Right cardiac atrium (tissue), 5 donors: ENCODE data around the gene ERC2. TPM values are rescaled to one million over a fixed set of nuclear protein-coding genes. Genes with fewer than 3 reads are reported as not detected.
A peak's percentile ranks its signal among the peaks of the same experiment; 100 is the strongest.

Experiments used
- ATAC-seq, 2 donors: fragments of 200-7000 bp; cut with Tn5 transposase; one replicate each; pipeline versions ENCODE4 v1.8.0 to v1.9.1; 2020; ENCODE audit warnings: moderate library complexity in 2 of 2, mild to moderate bottlenecking in 1 of 2
- DNase-seq, 3 donors: peaks; one replicate each; pipeline ENCODE4 v3.0.0-alpha.2; 2020
- H3K27ac ChIP-seq: one replicate; pipeline ENCODE4 v1.5.1; 2013; ENCODE audit warnings: mild to moderate bottlenecking, low read length, control low read depth, moderate library complexity
- H3K27me3 ChIP-seq: one replicate; pipeline ENCODE4 v1.6.1; 2013; ENCODE audit not compliant: control insufficient read depth, insufficient read depth
- H3K4me1 ChIP-seq: one replicate; pipeline ENCODE4 v1.6.1; 2013; ENCODE audit warnings: low read length; ENCODE audit not compliant: control insufficient read depth, insufficient read depth
- H3K4me3 ChIP-seq: one replicate; pipeline ENCODE4 v1.5.1; 2013; ENCODE audit warnings: low read length, control low read depth
- H3K9me3 ChIP-seq: one replicate; pipeline ENCODE4 v1.6.1; 2013; ENCODE audit warnings: low read length; ENCODE audit not compliant: control insufficient read depth
- WGBS: extraction: QIAGEN DNeasy Blood & Tissue Kit; methylation state at CpG from one replicate; pipeline ENCODE4 v1.1.7; 2013; 5-methylcytosine and 5-hydroxymethylcytosine counted together
- intact Hi-C, 4 donors: fragments of 100-400 bp; cut with DNase I; formaldehyde crosslinking; loops; one replicate each; pipeline versions ENCODE4 v1.11.0 to v1.14.0; 2022 to 2023
- polyA plus RNA-seq: library from polyadenylated mRNA; stranded (reverse); fragments of 200-250 nt; gene quantifications from one replicate; pipeline ENCODE4 v1.2.3, GENCODE V29; 2013
- total RNA-seq, 4 donors: library from RNA; stranded (reverse); fragmentation: NEBNext Ultra II Directional; extraction: Animal tissue kit (Norgen Biotek cat#: 25700); gene quantifications; one replicate each; pipeline ENCODE4 v1.2.1, GENCODE V29; 2021
- donor health status: healthy with polysubstance abuse.
- donor health status: DM: no; HTN: yes; CAD: no.
- donor health status: DM: no; HTN: no; CAD: no.
- donor health status: DM: no; HTN: yes; CAD: no; lungs with severe emphysema.
- donor health status: DM: yes; HTN: yes; CAD: no.

ERC2 gene
- total and polyA plus RNA-seq, 5 donors: 1.5 to 9.2 (median 3.8) TPM

- no peak for DNase-seq
- 92% methylated on average over 5 of the region's 5 CpGs for WGBS
- Histone ChIP-seq H3K4me3 (no peak overlapping the region), H3K4me1 (no peaks in the 10 kb centered on the region), H3K9me3 (no peaks in the 10 kb centered on the region), H3K27ac (no peak overlapping the region), H3K27me3 (no peaks in the 10 kb centered on the region)
- no peak for ATAC-seq
- intact Hi-C loops: no loop called here
These were observed 483.6 kb downstream of the ERC2 start for GRCh38 chr3:55984626-55985025.

GRCh38 chr3:55978953-55979352 lies 489.3 kb downstream of the ERC2 start:
- Histone ChIP-seq H3K4me3 (no peak overlapping the region), H3K27ac (no peak overlapping the region), H3K4me1 (no peaks in the 10 kb centered on the region), H3K9me3 (no peaks in the 10 kb centered on the region), H3K27me3 (no peaks in the 10 kb centered on the region)
- intact Hi-C loops: no loop called here
- DNase-seq (no peak), ATAC-seq (peak; percentile 31 to 75)
- 67% methylated on average over 6 of the region's 6 CpGs for WGBS

- intact Hi-C loops: no loop called here
- no peak for ATAC-seq
- WGBS: 70% methylated on average over 13 of the region's 13 CpGs
- Histone ChIP-seq H3K27ac (no peak overlapping the region), H3K4me1 (no peaks in the 10 kb centered on the region), H3K27me3 (no peaks in the 10 kb centered on the region), H3K4me3 (no peak overlapping the region), H3K9me3 (no peaks in the 10 kb centered on the region)
- DNase-seq: no peak
These were observed 493.7 kb downstream of the ERC2 start for GRCh38 chr3:55974421-55975165.

- no peak overlapping the region for H3K4me3 ChIP-seq
- H3K9me3 ChIP-seq: no peaks in the 10 kb centered on the region
- DNase-seq (no peak), ATAC-seq (no peak)
- 87% methylated on average over 2 of the region's 2 CpGs for WGBS
- H3K27me3 ChIP-seq: no peaks in the 10 kb centered on the region
- H3K4me1 ChIP-seq: no peaks in the 10 kb centered on the region
- intact Hi-C loops: no loop called here
- no peak overlapping the region for H3K27ac ChIP-seq
These were observed 498.6 kb downstream of the ERC2 start for GRCh38 chr3:55969634-55970033.

- Histone ChIP-seq H3K4me1 (no peaks in the 10 kb centered on the region), H3K27me3 (no peaks in the 10 kb centered on the region), H3K27ac (no peak overlapping the region), H3K9me3 (no peaks in the 10 kb centered on the region), H3K4me3 (no peak overlapping the region)
- ATAC-seq: no peak
- no peak for DNase-seq
- intact Hi-C loops: no loop called here
- 64% methylated on average over 6 of the region's 6 CpGs for WGBS
These were observed 499.9 kb downstream of the ERC2 start for GRCh38 chr3:55968331-55968730.

- 80% methylated on average over 1 of the region's 1 CpG for WGBS
These were observed 501.7 kb downstream of the ERC2 start for GRCh38 chr3:55966566-55966965.

GRCh38 chr3:55965776-55966175 lies 502.5 kb downstream of the ERC2 start:
- DNase-seq: no peak
- H3K4me1 ChIP-seq: no peaks in the 10 kb centered on the region
- no peak overlapping the region for H3K4me3 ChIP-seq
- H3K27ac ChIP-seq: no peak overlapping the region
- H3K9me3 ChIP-seq: no peaks in the 10 kb centered on the region
- intact Hi-C loops: no loop called here
- ATAC-seq: no peak
- H3K27me3 ChIP-seq: no peaks in the 10 kb centered on the region
- 86% methylated on average over 5 of the region's 5 CpGs for WGBS

More at GRCh38 chr3:55966566-55966965, 501.7 kb downstream of the ERC2 start:
- ATAC-seq: no peak
- Histone ChIP-seq H3K4me1 (no peaks in the 10 kb centered on the region), H3K27ac (no peak overlapping the region), H3K9me3 (no peaks in the 10 kb centered on the region), H3K4me3 (no peak overlapping the region), H3K27me3 (no peaks in the 10 kb centered on the region)
- intact Hi-C loops: no loop called here
- DNase-seq: no peak

- H3K9me3 ChIP-seq: no peaks in the 10 kb centered on the region
- no peak overlapping the region for H3K4me3 ChIP-seq
- no peak for DNase-seq
- no peaks in the 10 kb centered on the region for H3K27me3 ChIP-seq
- 47% methylated on average over 2 of the region's 2 CpGs for WGBS
- ATAC-seq: no peak
- no peaks in the 10 kb centered on the region for H3K4me1 ChIP-seq
- intact Hi-C loops: no loop called here
- H3K27ac ChIP-seq: no peak overlapping the region
These were observed 503.7 kb downstream of the ERC2 start for GRCh38 chr3:55964491-55964985.

GRCh38 chr3:55963601-55964000 lies 504.7 kb downstream of the ERC2 start:
- no peaks in the 10 kb centered on the region for H3K9me3 ChIP-seq
- ATAC-seq (no peak), DNase-seq (no peak)
- intact Hi-C loops: no loop called here
- WGBS: 78% methylated on average over 6 of the region's 6 CpGs
- no peak overlapping the region for H3K27ac ChIP-seq
- H3K4me1 ChIP-seq: no peaks in the 10 kb centered on the region
- no peak overlapping the region for H3K4me3 ChIP-seq
- H3K27me3 ChIP-seq: no peaks in the 10 kb centered on the region

GRCh38 chr3:55959471-55960080 lies 508.7 kb downstream of the ERC2 start:
- intact Hi-C loops: no loop called here
- no peak overlapping the region for H3K4me3 ChIP-seq
- no peaks in the 10 kb centered on the region for H3K27me3 ChIP-seq
- 77% methylated on average over 7 of the region's 7 CpGs for WGBS
- no peak for DNase-seq
- H3K4me1 ChIP-seq: no peaks in the 10 kb centered on the region
- no peak for ATAC-seq
- no peak overlapping the region for H3K27ac ChIP-seq
- no peaks in the 10 kb centered on the region for H3K9me3 ChIP-seq

- WGBS: 95% methylated on average over 8 of the region's 8 CpGs
- no peaks in the 10 kb centered on the region for H3K9me3 ChIP-seq
- ATAC-seq (no peak), DNase-seq (no peak)
- intact Hi-C loops: no loop called here
- no peak overlapping the region for H3K4me3 ChIP-seq
- H3K4me1 ChIP-seq: no peaks in the 10 kb centered on the region
- no peaks in the 10 kb centered on the region for H3K27me3 ChIP-seq
- no peak overlapping the region for H3K27ac ChIP-seq
These were observed 509.7 kb downstream of the ERC2 start for GRCh38 chr3:55958605-55959004.
